OCI-LY7 (cell line): Measurements from ENCODE around the gene GAB1. TPM values are rescaled to one million over a fixed set of nuclear protein-coding genes. Genes with fewer than 3 reads are reported as not detected.

Source experiments
- BruUV-seq: library from RNA; stranded (reverse); fragments of 400-500 nt; replicated peaks from 2 replicates; lab custom pipeline; 2021; lab: Mats Ljungman, UMichigan
- CTCF ChIA-PET: fragments of 300-600 bp; sonication (Branson Sonifier 250); formaldehyde crosslinking; loops from one replicate; lab custom pipeline; 2022; ENCODE audit warnings: antibody characterized with exemption; ENCODE audit not compliant: unreplicated experiment; lab: Charles Lee
- POLR2A ChIA-PET: fragments of 300-600 bp; sonication (Branson Sonifier 250); formaldehyde crosslinking; loops from one replicate; lab custom pipeline; 2022; ENCODE audit warnings: antibody characterized with exemption; lab: Charles Lee
- DNase-seq: peaks from one replicate; pipeline ENCODE4 v3.0.0-alpha.2; 2015; ENCODE audit warnings: low spot score
- H2AFZ ChIP-seq: fragments of 200-600 bp; sonication (generic), shearing (Covaris generic); 2 replicates; pipeline ENCODE4 v1.6.1; 2014; ENCODE audit warnings: mild to moderate bottlenecking, antibody characterized with exemption, low read length, moderate library complexity
- H3K27ac ChIP-seq: fragments of 200-600 bp; sonication (generic); 2 replicates; pipeline ENCODE4 v1.5.1; 2014; ENCODE audit warnings: mixed run types, low read depth, mild to moderate bottlenecking, moderate library complexity, low read length, inconsistent platforms; ENCODE audit not compliant: poor library complexity, severe bottlenecking
- H3K36me3 ChIP-seq: fragments of 200-600 bp; sonication (generic); 2 replicates; pipeline ENCODE4 v1.6.1; 2014; ENCODE audit warnings: mild to moderate bottlenecking, antibody characterized with exemption, low read length, moderate library complexity, mixed read lengths; ENCODE audit not compliant: insufficient read depth
- H3K4me1 ChIP-seq: fragments of 200-600 bp; sonication (generic); 2 replicates; pipeline ENCODE4 v1.5.1; 2014; ENCODE audit warnings: mild to moderate bottlenecking, low read length; ENCODE audit not compliant: insufficient read depth, poor library complexity, severe bottlenecking
- H3K4me2 ChIP-seq: fragments of 200-600 bp; sonication (generic); 2 replicates; pipeline ENCODE4 v1.6.1; 2014; ENCODE audit warnings: mild to moderate bottlenecking, low read length
- H3K4me3 ChIP-seq: fragments of 200-600 bp; sonication (generic); 2 replicates; pipeline ENCODE4 v1.5.1; 2014; ENCODE audit warnings: mild to moderate bottlenecking, low read depth, low read length; ENCODE audit not compliant: poor library complexity, severe bottlenecking
- H3K79me2 ChIP-seq: fragments of 200-600 bp; sonication (generic); 2 replicates; pipeline ENCODE4 v1.6.1; 2016; ENCODE audit warnings: low read depth, mild to moderate bottlenecking, low read length, moderate library complexity, mixed read lengths; ENCODE audit not compliant: insufficient read depth
- H3K9me2 ChIP-seq: fragments of 200-600 bp; sonication (generic); 2 replicates; pipeline ENCODE4 v1.6.1; 2016; ENCODE audit warnings: mild to moderate bottlenecking, low read length, mixed read lengths; ENCODE audit not compliant: insufficient read depth
- H3K9me3 ChIP-seq: fragments of 200-600 bp; sonication (generic); 2 replicates; pipeline ENCODE4 v1.6.1; 2014; ENCODE audit warnings: mild to moderate bottlenecking, mixed run types, low read length, mixed read lengths
- H4K20me1 ChIP-seq: fragments of 200-600 bp; sonication (generic); 2 replicates; pipeline ENCODE4 v1.6.1; 2014; ENCODE audit warnings: mild to moderate bottlenecking, antibody characterized with exemption, low read length, moderate library complexity, mixed read lengths; ENCODE audit not compliant: insufficient read depth
- EZH2phosphoT487 ChIP-seq: fragments of 200-600 bp; sonication (generic); IDR thresholded peaks from 2 replicates; pipeline ENCODE4 v1.6.1; 2018; ENCODE audit warnings: low read depth, borderline replicate concordance, mild to moderate bottlenecking, mixed run types, antibody characterized with exemption, low read length, moderate library complexity, mixed read lengths
- intact Hi-C: fragments of 100-400 bp; cut with micrococcal nuclease; formaldehyde crosslinking; loops from one replicate; pipeline ENCODE4 v1.10.0; 2022; ENCODE audit not compliant: unreplicated experiment
- total RNA-seq, 2 experiments: library from RNA; depleted of rRNA in 1 of 2; stranded (reverse); fragments of >200 nt in 1 of 2; shearing (Covaris generic) in 1 of 2; gene quantifications; 2 replicates each; pipeline ENCODE4 v1.2.3, GENCODE V29; 2014 to 2022
- TF ChIP-seq, protein P1 (sequence below): fragments of 200-600 bp; sonication (generic); conservative IDR thresholded peaks from 2 replicates; pipeline ENCODE4 v1.5.1; 2014; ENCODE audit warnings: mild to moderate bottlenecking, antibody characterized with exemption, low read length, moderate library complexity, mixed read lengths

GAB1 gene
- total RNA-seq, 2 experiments from 2014 or later: 42.6 to 99.3 TPM

- ChIA-PET POLR2A (interaction anchor here (0.7 to 12.7 kb wide), 7 partner anchors 11 to 172 kb away, joined by 3 to 236 read pairs (median 3); no protein-coding TSS in a partner anchor), CTCF (interaction anchor here (0.6 kb wide), 2 partner anchors 8 to 192 kb away, joined by 3 read pairs; no protein-coding TSS in a partner anchor)
- Histone ChIP-seq H2AFZ (no peak overlapping the region), H3K27ac (no peak overlapping the region), H3K4me2 (no peak overlapping the region), H4K20me1 (0 out of 2 replicates have a peak, but pooled peaks cover 6% of the 10 kb centered on the region), H3K4me1 (peaks cover 33% of the 10 kb centered on the region), H3K79me2 (peaks cover 55% of the 10 kb centered on the region), H3K36me3 (peaks cover 4% of the 10 kb centered on the region; the same call in 1 of the 2 replicates), H3K4me3 (no peak overlapping the region), H3K9me2 (no peaks in the 10 kb centered on the region), H3K9me3 (no peaks in the 10 kb centered on the region)
- TF ChIP-seq, protein P1, sequence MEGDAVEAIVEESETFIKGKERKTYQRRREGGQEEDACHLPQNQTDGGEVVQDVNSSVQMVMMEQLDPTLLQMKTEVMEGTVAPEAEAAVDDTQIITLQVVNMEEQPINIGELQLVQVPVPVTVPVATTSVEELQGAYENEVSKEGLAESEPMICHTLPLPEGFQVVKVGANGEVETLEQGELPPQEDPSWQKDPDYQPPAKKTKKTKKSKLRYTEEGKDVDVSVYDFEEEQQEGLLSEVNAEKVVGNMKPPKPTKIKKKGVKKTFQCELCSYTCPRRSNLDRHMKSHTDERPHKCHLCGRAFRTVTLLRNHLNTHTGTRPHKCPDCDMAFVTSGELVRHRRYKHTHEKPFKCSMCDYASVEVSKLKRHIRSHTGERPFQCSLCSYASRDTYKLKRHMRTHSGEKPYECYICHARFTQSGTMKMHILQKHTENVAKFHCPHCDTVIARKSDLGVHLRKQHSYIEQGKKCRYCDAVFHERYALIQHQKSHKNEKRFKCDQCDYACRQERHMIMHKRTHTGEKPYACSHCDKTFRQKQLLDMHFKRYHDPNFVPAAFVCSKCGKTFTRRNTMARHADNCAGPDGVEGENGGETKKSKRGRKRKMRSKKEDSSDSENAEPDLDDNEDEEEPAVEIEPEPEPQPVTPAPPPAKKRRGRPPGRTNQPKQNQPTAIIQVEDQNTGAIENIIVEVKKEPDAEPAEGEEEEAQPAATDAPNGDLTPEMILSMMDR: no peak
- no peak for TF ChIP-seq EZH2phosphoT487
- DNase-seq: no peak
- intact Hi-C loops: no loop called here
- no TSS peak for BruUV-seq
Observed at GRCh38 chr4:143343276-143343831, 6.7 kb downstream of the GAB1 start.

GRCh38 chr4:143344041-143344440 lies 7.4 kb downstream of the GAB1 start:
- no peak overlapping the region for H3K27ac ChIP-seq
- no peak overlapping the region for H3K4me2 ChIP-seq
- peaks cover 49% of the 10 kb centered on the region for H3K79me2 ChIP-seq
- TF ChIP-seq, protein P1: no peak
- TF ChIP-seq EZH2phosphoT487: no peak
- no peaks in the 10 kb centered on the region for H3K9me3 ChIP-seq
- DNase-seq: no peak
- H2AFZ ChIP-seq: no peak overlapping the region
- no peaks in the 10 kb centered on the region for H3K9me2 ChIP-seq
- H3K36me3 ChIP-seq: peaks cover 4% of the 10 kb centered on the region; the same call in 1 of the 2 replicates
- POLR2A ChIA-PET: interaction anchor here (0.7 to 12.7 kb wide), 6 partner anchors 11 to 171 kb away, joined by 3 to 236 read pairs (median 4); no protein-coding TSS in a partner anchor
- BruUV-seq: no TSS peak
- no peak overlapping the region for H3K4me3 ChIP-seq
- no peaks in the 10 kb centered on the region for H4K20me1 ChIP-seq
- intact Hi-C loops: no loop called here
- CTCF ChIA-PET: no interaction called here
- H3K4me1 ChIP-seq: peaks cover 26% of the 10 kb centered on the region

DNA sequence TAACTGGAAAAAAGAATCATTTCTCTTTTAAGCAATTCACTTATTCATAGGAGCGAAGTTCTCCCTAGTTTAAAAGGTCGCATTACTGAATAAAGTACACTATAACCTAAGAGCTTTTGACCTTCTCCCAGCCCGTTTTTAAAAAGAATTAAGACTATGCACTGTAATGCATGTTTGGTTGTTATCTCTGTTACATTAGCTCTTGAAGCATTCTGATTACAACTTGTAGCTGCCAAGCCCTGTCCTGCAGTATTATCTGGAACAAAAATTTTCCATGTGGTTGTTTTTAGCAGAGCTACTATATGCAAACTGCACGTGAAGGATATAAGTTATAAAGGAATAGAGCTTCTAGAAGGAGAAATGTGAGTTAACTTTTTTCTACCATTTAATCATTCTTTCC lies 8.1 kb downstream of the GAB1 start:
- no peak for TF ChIP-seq EZH2phosphoT487
- TF ChIP-seq, protein P1: no peak
- no peaks in the 10 kb centered on the region for H4K20me1 ChIP-seq
- H2AFZ ChIP-seq: no peak overlapping the region
- no TSS peak for BruUV-seq
- H3K36me3 ChIP-seq: peaks cover 4% of the 10 kb centered on the region; the same call in 1 of the 2 replicates
- peaks cover 19% of the 10 kb centered on the region for H3K4me1 ChIP-seq
- H3K4me3 ChIP-seq: no peak overlapping the region
- ChIA-PET POLR2A (interaction anchor here (0.5 to 12.7 kb wide), 7 partner anchors 10 to 78 kb away, joined by 3 to 236 read pairs (median 5); no protein-coding TSS in a partner anchor), CTCF (no interaction called here)
- DNase-seq: no peak
- no peak overlapping the region for H3K27ac ChIP-seq
- no peaks in the 10 kb centered on the region for H3K9me3 ChIP-seq
- peaks cover 41% of the 10 kb centered on the region for H3K79me2 ChIP-seq
- H3K4me2 ChIP-seq: no peak overlapping the region
- intact Hi-C loops: no loop called here
- H3K9me2 ChIP-seq: no peaks in the 10 kb centered on the region
